Cardiac muscle cell (in vitro differentiated cells and primary cell): ENCODE data around the gene ACOXL. TPM values are rescaled to one million over a fixed set of nuclear protein-coding genes. Genes with fewer than 3 reads are reported as not detected.
A peak's percentile ranks its signal among the peaks of the same experiment; 100 is the strongest.

Experiments used
- DNase-seq, 2 donors: peaks; one replicate each; pipeline versions ENCODE4 v3.0.0 to v3.0.0-alpha.2; 2010 to 2017; ENCODE audit warnings: low read depth in 1 of 2, low spot score in 1 of 2
- H3K27ac ChIP-seq: fragments of 200-600 bp; sonication (generic); 2 replicates; pipeline ENCODE4 v1.5.1; 2016
- H3K27me3 ChIP-seq: fragments of 200-600 bp; sonication (generic); 2 replicates; pipeline ENCODE4 v1.6.0; 2016; ENCODE audit warnings: control low read depth
- H3K36me3 ChIP-seq: fragments of 200-600 bp; sonication (generic); 2 replicates; pipeline ENCODE4 v1.5.1; 2016; ENCODE audit warnings: control low read depth
- H3K4me1 ChIP-seq: fragments of 200-600 bp; sonication (generic); 2 replicates; pipeline ENCODE4 v1.8.1; 2017; ENCODE audit warnings: low read depth, mild to moderate bottlenecking, mixed run types
- H3K4me3 ChIP-seq: fragments of 200-600 bp; sonication (generic); 2 replicates; pipeline ENCODE4 v1.5.1; 2016; ENCODE audit warnings: mild to moderate bottlenecking
- H3K9me3 ChIP-seq: fragments of 200-600 bp; sonication (generic); 2 replicates; pipeline ENCODE4 v1.5.1; 2017; ENCODE audit warnings: low read depth, mild to moderate bottlenecking, control low read depth
- CTCF ChIP-seq: IDR thresholded peaks from 2 replicates; pipeline ENCODE4 v1.5.1; 2012; ENCODE audit warnings: low read depth, mild to moderate bottlenecking, low read length
- polyA plus RNA-seq: library from polyadenylated mRNA; unstranded; fragments of >200 nt; fragmentation: Nextera tagmentation; extraction: Ambion mirVana; gene quantifications from 2 replicates; pipeline ENCODE4 v1.2.1, GENCODE V29; 2016
- total RNA-seq: library from RNA; depleted of rRNA; stranded (reverse); fragments of >200 nt; gene quantifications from 2 replicates; pipeline ENCODE4 v1.2.3, GENCODE V29; 2016

Gene ACOXL
- total and polyA plus RNA-seq, 2 experiments from 2014 or later, result 0.89 to 2.4 TPM

GRCh38 chr2:110712737-110713136 is 19.6 kb upstream of the ACOXL start:
- H3K4me3 ChIP-seq, result no peak overlapping the region
- H3K27ac ChIP-seq, result no peak overlapping the region
- TF ChIP-seq CTCF, result no peak
- no peaks in the 10 kb centered on the region for H3K4me1 ChIP-seq
- no peaks in the 10 kb centered on the region for H3K27me3 ChIP-seq
- DNase-seq, result no peak
- no peaks in the 10 kb centered on the region for H3K9me3 ChIP-seq
- no peaks in the 10 kb centered on the region for H3K36me3 ChIP-seq

- Histone ChIP-seq H3K27ac (no peak overlapping the region), H3K4me1 (no peaks in the 10 kb centered on the region), H3K36me3 (no peaks in the 10 kb centered on the region), H3K9me3 (no peaks in the 10 kb centered on the region), H3K4me3 (no peak overlapping the region), H3K27me3 (no peaks in the 10 kb centered on the region)
- DNase-seq, result no peak
- no peak for TF ChIP-seq CTCF
These were observed 18.6 kb upstream of the ACOXL start for GRCh38 chr2:110713513-110714362.

GRCh38 chr2:110714452-110715224 is 17.7 kb upstream of the ACOXL start:
- H3K27me3 ChIP-seq, result no peaks in the 10 kb centered on the region
- H3K4me3 ChIP-seq, result no peak overlapping the region
- no peaks in the 10 kb centered on the region for H3K36me3 ChIP-seq
- DNase-seq, result no peak
- no peak overlapping the region for H3K27ac ChIP-seq
- H3K9me3 ChIP-seq, result no peaks in the 10 kb centered on the region
- no peak for TF ChIP-seq CTCF
- H3K4me1 ChIP-seq, result no peaks in the 10 kb centered on the region

- DNase-seq, result peak in 1 of 2 donors; percentile 61
- no peaks in the 10 kb centered on the region for H3K9me3 ChIP-seq
- no peaks in the 10 kb centered on the region for H3K4me1 ChIP-seq
- TF ChIP-seq CTCF, result no peak
- H3K36me3 ChIP-seq, result no peaks in the 10 kb centered on the region
- no peak overlapping the region for H3K27ac ChIP-seq
- H3K4me3 ChIP-seq, result no peak overlapping the region
- H3K27me3 ChIP-seq, result no peaks in the 10 kb centered on the region
These were observed 15.3 kb upstream of the ACOXL start for GRCh38 chr2:110716959-110717645.

GRCh38 chr2:110717734-110718133 is 14.6 kb upstream of the ACOXL start:
- no peaks in the 10 kb centered on the region for H3K9me3 ChIP-seq
- no peaks in the 10 kb centered on the region for H3K36me3 ChIP-seq
- no peaks in the 10 kb centered on the region for H3K4me1 ChIP-seq
- peak in 1 of 2 donors; percentile 66 for DNase-seq
- H3K27me3 ChIP-seq, result no peaks in the 10 kb centered on the region
- no peak for TF ChIP-seq CTCF
- no peak overlapping the region for H3K4me3 ChIP-seq
- H3K27ac ChIP-seq, result no peak overlapping the region
